Endothelial cell of umbilical vein (primary cell): ENCODE results near the gene TMEM175. TPM values are rescaled to one million over a fixed set of nuclear protein-coding genes. Genes with fewer than 3 reads are reported as not detected.

Experiments
- BruUV-seq: library from RNA; stranded (reverse); fragments of 400-500 nt; replicated peaks from 2 replicates; lab custom pipeline; 2021; lab: Mats Ljungman, UMichigan
- CTCF ChIA-PET: fragments of 300-600, 350-600 bp; sonication (Branson Sonifier 250); formaldehyde crosslinking; loops from one replicate; lab custom pipeline; 2021; ENCODE audit warnings: antibody characterized with exemption, inconsistent platforms; lab: Charles Lee
- POLR2A ChIA-PET: fragments of 300-600, 350-600 bp; sonication (Branson Sonifier 250); formaldehyde crosslinking; loops from one replicate; lab custom pipeline; 2021; ENCODE audit warnings: antibody characterized with exemption, inconsistent platforms; lab: Charles Lee
- DNase-seq: peaks from one replicate; pipeline ENCODE4 v3.0.0-alpha.2; 2011; ENCODE audit warnings: low read depth, low spot score
- FAIRE-seq: peaks from 2 replicates; lab custom pipeline; 2011; peaks lifted over from hg19 to GRCh38; lab: Jason Lieb, UNC
- H2AFZ ChIP-seq: 2 replicates; pipeline ENCODE4 v1.6.0; 2012; ENCODE audit warnings: low read depth, low read length, control low read depth, inconsistent platforms
- H3K27ac ChIP-seq: 2 replicates; pipeline ENCODE4 v1.5.1; 2011; ENCODE audit warnings: low read depth, mild to moderate bottlenecking, control low read depth, low read length, moderate library complexity; ENCODE audit not compliant: insufficient read depth
- H3K27me3 ChIP-seq, 2 experiments: 2 replicates each; pipeline versions ENCODE4 v1.6.0 to v1.6.1; 2011; ENCODE audit warnings: low read length in 2 of 2, mixed read lengths in 1 of 2; ENCODE audit not compliant: control insufficient read depth in 2 of 2, insufficient read depth in 2 of 2
- H3K36me3 ChIP-seq, 2 experiments: 2 replicates in 1 of 2; 3 replicates in 1 of 2; pipeline ENCODE4 v1.5.1; 2011; ENCODE audit warnings: low read length in 2 of 2, mild to moderate bottlenecking in 1 of 2, moderate library complexity in 1 of 2; ENCODE audit not compliant: control insufficient read depth in 2 of 2, insufficient read depth in 2 of 2; ENCODE audit errors: extremely low read depth in 1 of 2
- H3K4me1 ChIP-seq: 3 replicates; pipeline ENCODE4 v1.5.1; 2011; ENCODE audit warnings: mild to moderate bottlenecking, low read length; ENCODE audit not compliant: control insufficient read depth, insufficient read depth; ENCODE audit errors: extremely low read depth
- H3K4me2 ChIP-seq: 2 replicates; pipeline ENCODE4 v1.6.1; 2011; ENCODE audit warnings: low read length, control low read depth, mixed read lengths; ENCODE audit not compliant: insufficient read depth
- H3K4me3 ChIP-seq, 3 experiments: fragments of 200-600 bp in 1 of 3; sonication (generic), shearing (Covaris generic) in 1 of 3; replicated peaks in 1 of 3; 2 replicates each; pipeline ENCODE4 v1.5.1; 2011 to 2016; ENCODE audit warnings: control low read depth in 3 of 3, low read length in 3 of 3, mild to moderate bottlenecking in 2 of 3, inconsistent platforms in 1 of 3, low read depth in 1 of 3, moderate library complexity in 1 of 3; ENCODE audit not compliant: insufficient read depth in 1 of 3
- H3K79me2 ChIP-seq: 2 replicates; pipeline ENCODE4 v1.6.0; 2012; ENCODE audit warnings: low read length, inconsistent platforms; ENCODE audit not compliant: control insufficient read depth, insufficient read depth
- H3K9ac ChIP-seq: replicated peaks from 2 replicates; pipeline ENCODE3; 2011; ENCODE audit warnings: low read length, control low read depth; ENCODE audit not compliant: insufficient read depth; ENCODE audit errors: extremely low read depth
- H3K9me1 ChIP-seq: replicated peaks from 3 replicates; pipeline ENCODE4 v1.6.0; 2011; ENCODE audit warnings: mild to moderate bottlenecking, low read length; ENCODE audit not compliant: control insufficient read depth, insufficient read depth; ENCODE audit errors: extremely low read depth
- H3K9me3 ChIP-seq: replicated peaks from 2 replicates; pipeline ENCODE4 v1.5.1; 2012; ENCODE audit warnings: low read length, inconsistent platforms; ENCODE audit not compliant: control insufficient read depth, insufficient read depth
- H4K20me1 ChIP-seq: replicated peaks from 2 replicates; pipeline ENCODE3; 2011; ENCODE audit warnings: mild to moderate bottlenecking, low read length; ENCODE audit not compliant: control insufficient read depth, insufficient read depth; ENCODE audit errors: extremely low read depth
- EZH2 ChIP-seq: IDR thresholded peaks from 2 replicates; pipeline ENCODE4 v1.6.1; 2012; ENCODE audit warnings: borderline replicate concordance, low read depth, mild to moderate bottlenecking, moderate library complexity, low read length, inconsistent platforms; ENCODE audit not compliant: severe bottlenecking
- FOS ChIP-seq: IDR thresholded peaks from 2 replicates; pipeline ENCODE4 v1.6.1; 2011; ENCODE audit warnings: mild to moderate bottlenecking, low read length, moderate library complexity, borderline replicate concordance; ENCODE audit not compliant: insufficient read depth
- GATA2 ChIP-seq: IDR thresholded peaks from 2 replicates; pipeline ENCODE4 v1.7.0; 2011; ENCODE audit warnings: low read depth, mild to moderate bottlenecking, moderate library complexity, mixed read lengths, low read length; ENCODE audit not compliant: insufficient read length, insufficient read depth
- JUN ChIP-seq: IDR thresholded peaks from 2 replicates; pipeline ENCODE4 v1.6.1; 2011; ENCODE audit warnings: borderline replicate concordance, low read depth; ENCODE audit not compliant: insufficient read length, insufficient read depth
- MYC ChIP-seq: IDR thresholded peaks from one replicate; pipeline ENCODE4 v1.6.1; 2011; ENCODE audit warnings: mild to moderate bottlenecking, low read depth, low read length
- POLR2A ChIP-seq: IDR thresholded peaks from 2 replicates; pipeline ENCODE4 v1.6.1; 2012; ENCODE audit warnings: low read depth, mild to moderate bottlenecking, control low read depth, low read length
- POLR2AphosphoS5 ChIP-seq: IDR thresholded peaks from 2 replicates; pipeline ENCODE4 v1.6.1; 2012; ENCODE audit warnings: low read depth, mild to moderate bottlenecking, control low read depth, low read length, moderate library complexity; ENCODE audit not compliant: insufficient read depth
- dilution Hi-C: fragments of 300-500 bp; cut with MboI; formaldehyde crosslinking; loops from one replicate; pipeline ENCODE4 v1.15.0; 2019; ENCODE audit warnings: low sequenced_read_pairs; ENCODE audit not compliant: extremely low pct_ligation_motif_present
- intact Hi-C: fragments of 100-400 bp; cut with micrococcal nuclease; formaldehyde crosslinking; loops from one replicate; pipeline ENCODE4 v1.10.0; 2022
- polyA plus RNA-seq, 4 experiments: library from polyadenylated mRNA; depleted of rRNA in 3 of 4; stranded (reverse) in 3 of 4; unstranded in 1 of 4; fragments of >200 nt; gene quantifications; 2 replicates each; pipeline versions ENCODE4 v1.2.1 to v1.2.3, GENCODE V29; 2011 to 2012; ENCODE audit warnings: missing spikeins in 1 of 4
- total RNA-seq: library from RNA; stranded (reverse); gene quantifications from 2 replicates; pipeline ENCODE4 v1.2.3, GENCODE V29; 2021
- TF ChIP-seq, protein P1 (sequence below): IDR thresholded peaks from 2 replicates; pipeline ENCODE4 v1.6.1; 2011; ENCODE audit not compliant: insufficient read depth, insufficient read length
- TF ChIP-seq, protein P2 (sequence below), 2 donors: IDR thresholded peaks; 1 replicate in 1 of 2; 2 replicates in 1 of 2; pipeline ENCODE4 v1.5.1; 2011; ENCODE audit warnings: low read length in 2 of 2, mild to moderate bottlenecking in 2 of 2, moderate library complexity in 2 of 2, control low read depth in 1 of 2, inconsistent platforms in 1 of 2, low read depth in 1 of 2; ENCODE audit not compliant: insufficient read depth in 1 of 2; ENCODE audit errors: extremely low read depth in 1 of 2

Gene TMEM175
- total and polyA plus RNA-seq, 2 donors (not counting 3 experiments of a cell fraction or from before 2014, with no cell fraction given), result 21.9 to 80.1 TPM

DNA sequence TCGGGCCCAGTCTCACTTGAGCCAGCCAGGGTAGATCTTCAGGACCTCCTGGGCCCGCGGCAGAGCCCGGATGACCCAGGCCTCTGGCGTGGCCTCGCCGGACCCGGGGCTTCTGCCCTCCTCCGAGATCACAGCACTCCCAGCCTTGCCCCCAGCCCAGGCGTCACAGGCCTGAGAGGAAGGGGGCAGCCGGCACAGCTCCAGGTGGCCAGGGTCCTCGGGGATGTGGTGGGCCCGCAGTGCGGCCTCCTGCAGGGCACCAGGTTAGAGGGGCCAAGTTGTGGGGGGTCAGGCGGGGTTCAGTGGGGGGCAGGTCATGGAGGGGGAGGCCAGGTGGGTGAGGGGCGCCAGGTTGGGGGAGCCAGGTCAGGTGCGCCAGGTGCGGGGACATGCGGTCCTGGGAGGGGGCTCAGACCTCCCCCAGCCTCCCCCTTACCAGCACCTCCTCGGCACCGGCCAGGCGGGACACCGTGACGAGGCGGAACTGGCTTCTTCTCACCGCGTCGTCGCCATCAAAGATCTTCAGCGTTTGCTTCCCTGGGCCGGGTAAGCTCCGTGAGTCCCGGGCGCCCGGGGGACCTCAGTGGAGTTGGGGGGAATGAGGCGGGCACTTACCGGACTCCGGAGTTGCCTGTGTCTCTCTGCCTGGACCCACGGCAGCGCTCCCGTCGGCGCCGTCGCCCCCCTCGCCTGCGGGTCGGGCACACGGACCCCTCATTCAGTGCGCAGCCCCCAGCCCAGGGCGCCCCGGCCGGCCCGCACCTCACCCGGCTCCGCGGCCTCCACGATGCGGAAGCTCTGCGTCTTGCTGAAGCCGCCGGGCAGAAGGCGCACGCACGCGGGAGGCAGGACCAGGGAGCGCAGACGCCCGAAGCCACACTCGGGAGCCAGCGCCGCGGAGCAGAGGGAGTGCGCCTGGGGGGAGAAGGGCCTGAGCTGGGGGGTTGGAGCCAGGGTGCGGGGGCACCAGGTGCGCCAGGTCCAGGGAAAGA is 35.1 kb downstream of the TMEM175 start:
- Histone ChIP-seq H3K4me3 (no peak overlapping the region), H2AFZ (no peak overlapping the region), H3K4me1 (peaks cover 5% of the 10 kb centered on the region), H4K20me1 (no peaks in the 10 kb centered on the region), H3K9ac (no peak overlapping the region), H3K36me3 (peaks cover 0 to 22% of the 10 kb centered on the region in 2 experiments), H3K27ac (no peak overlapping the region), H3K9me3 (no peaks in the 10 kb centered on the region), H3K27me3 (no peaks in the 10 kb centered on the region), H3K9me1 (no peaks in the 10 kb centered on the region), H3K4me2 (no peak overlapping the region), H3K79me2 (no peaks in the 10 kb centered on the region)
- TF ChIP-seq POLR2AphosphoS5 (no peak), MYC (no peak), EZH2 (no peak), GATA2 (no peak), FOS (no peak), POLR2A (no peak), JUN (no peak)
- TF ChIP-seq, protein P1, sequence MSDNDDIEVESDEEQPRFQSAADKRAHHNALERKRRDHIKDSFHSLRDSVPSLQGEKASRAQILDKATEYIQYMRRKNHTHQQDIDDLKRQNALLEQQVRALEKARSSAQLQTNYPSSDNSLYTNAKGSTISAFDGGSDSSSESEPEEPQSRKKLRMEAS, result no peak
- TF ChIP-seq, protein P2, sequence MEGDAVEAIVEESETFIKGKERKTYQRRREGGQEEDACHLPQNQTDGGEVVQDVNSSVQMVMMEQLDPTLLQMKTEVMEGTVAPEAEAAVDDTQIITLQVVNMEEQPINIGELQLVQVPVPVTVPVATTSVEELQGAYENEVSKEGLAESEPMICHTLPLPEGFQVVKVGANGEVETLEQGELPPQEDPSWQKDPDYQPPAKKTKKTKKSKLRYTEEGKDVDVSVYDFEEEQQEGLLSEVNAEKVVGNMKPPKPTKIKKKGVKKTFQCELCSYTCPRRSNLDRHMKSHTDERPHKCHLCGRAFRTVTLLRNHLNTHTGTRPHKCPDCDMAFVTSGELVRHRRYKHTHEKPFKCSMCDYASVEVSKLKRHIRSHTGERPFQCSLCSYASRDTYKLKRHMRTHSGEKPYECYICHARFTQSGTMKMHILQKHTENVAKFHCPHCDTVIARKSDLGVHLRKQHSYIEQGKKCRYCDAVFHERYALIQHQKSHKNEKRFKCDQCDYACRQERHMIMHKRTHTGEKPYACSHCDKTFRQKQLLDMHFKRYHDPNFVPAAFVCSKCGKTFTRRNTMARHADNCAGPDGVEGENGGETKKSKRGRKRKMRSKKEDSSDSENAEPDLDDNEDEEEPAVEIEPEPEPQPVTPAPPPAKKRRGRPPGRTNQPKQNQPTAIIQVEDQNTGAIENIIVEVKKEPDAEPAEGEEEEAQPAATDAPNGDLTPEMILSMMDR (IDR thresholded peaks at IDR 0.05; ENCODE audit: extremely low read depth in 1 of 2, insufficient read depth in 1 of 2, low read depth in 1 of 2, low read length in 2 of 2), result no peak
- DNase-seq, result no peak
- FAIRE-seq, result no peak
- intact Hi-C loops (no loop called here), dilution Hi-C loops (no loop called here)
- ChIA-PET CTCF (no interaction called here), POLR2A (no interaction called here)
- BruUV-seq, result no TSS peak
